Mononuclear cell (primary cell): ENCODE results near the gene ADAM10. TPM values are rescaled to one million over a fixed set of nuclear protein-coding genes. Genes with fewer than 3 reads are reported as not detected.

Experiments used
- H3K27me3 ChIP-seq: 2 replicates; pipeline ENCODE4 v1.6.0; 2011; ENCODE audit warnings: low read length, control low read depth; ENCODE audit not compliant: insufficient read depth
- H3K4me1 ChIP-seq: 2 replicates; pipeline ENCODE4 v1.5.1; 2011; ENCODE audit warnings: mild to moderate bottlenecking, low read length, control low read depth; ENCODE audit not compliant: insufficient read depth
- H3K4me3 ChIP-seq: 2 replicates; pipeline ENCODE4 v1.5.1; 2011; ENCODE audit warnings: mild to moderate bottlenecking, low read length, moderate library complexity
- H3K9me3 ChIP-seq: 2 replicates; pipeline ENCODE4 v1.5.1; 2011; ENCODE audit warnings: low read depth, mild to moderate bottlenecking, control low read depth, low read length
- total RNA-seq: library from RNA; depleted of rRNA; stranded (reverse); fragments of >200 nt; gene quantifications from one replicate; pipeline ENCODE4 v1.2.3, GENCODE V29; 2012

Gene ADAM10
- total RNA-seq, 1 donor = 97.6 TPM

- Histone ChIP-seq H3K27me3 (no peaks in the 10 kb centered on the region), H3K4me1 (peaks cover 26% of the 10 kb centered on the region), H3K9me3 (no peaks in the 10 kb centered on the region), H3K4me3 (no peak overlapping the region)
Observed at GRCh38 chr15:58548308-58549012, 201.0 kb downstream of the ADAM10 start.

GRCh38 chr15:58547628-58548307, 201.7 kb downstream of the ADAM10 start:
- no peaks in the 10 kb centered on the region for H3K9me3 ChIP-seq
- no peaks in the 10 kb centered on the region for H3K27me3 ChIP-seq
- no peak overlapping the region for H3K4me3 ChIP-seq
- H3K4me1 ChIP-seq = peaks cover 26% of the 10 kb centered on the region

- Histone ChIP-seq H3K4me3 (no peak overlapping the region), H3K4me1 (peaks cover 24% of the 10 kb centered on the region), H3K27me3 (no peaks in the 10 kb centered on the region), H3K9me3 (no peaks in the 10 kb centered on the region)
Observed at GRCh38 chr15:58546635-58547627, 202.6 kb downstream of the ADAM10 start.

DNA sequence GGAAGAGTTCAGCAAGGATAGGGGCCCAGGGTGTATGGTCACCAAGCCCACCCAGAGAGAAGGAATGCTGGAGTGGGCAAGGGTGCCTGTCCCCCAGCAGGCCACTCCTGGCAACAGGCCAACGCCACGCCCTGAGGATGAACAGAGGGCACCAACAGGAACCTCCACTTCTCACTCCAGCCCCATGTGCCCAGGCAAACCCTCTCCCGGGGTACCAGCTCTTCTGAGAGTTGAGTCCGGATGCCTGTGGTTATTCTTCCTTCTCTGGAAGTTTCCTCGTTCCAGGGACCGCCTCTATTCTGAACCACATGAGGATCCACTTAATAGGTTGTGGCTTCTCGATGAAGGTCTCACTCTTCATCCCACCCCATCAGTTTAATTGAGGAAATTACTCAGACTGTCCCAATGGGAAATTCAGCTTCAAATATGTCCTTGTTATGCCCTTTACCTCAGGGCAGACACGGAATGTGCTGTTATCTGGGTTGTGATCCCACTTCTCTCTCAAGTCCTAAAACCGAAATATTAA, 203.4 kb downstream of the ADAM10 start:
- H3K27me3 ChIP-seq = no peaks in the 10 kb centered on the region
- H3K4me3 ChIP-seq = no peak overlapping the region
- H3K9me3 ChIP-seq = no peaks in the 10 kb centered on the region
- peaks cover 16% of the 10 kb centered on the region for H3K4me1 ChIP-seq

- no peak overlapping the region for H3K4me3 ChIP-seq
- H3K9me3 ChIP-seq = no peaks in the 10 kb centered on the region
- H3K27me3 ChIP-seq = no peaks in the 10 kb centered on the region
- peaks cover 14% of the 10 kb centered on the region for H3K4me1 ChIP-seq
Observed at GRCh38 chr15:58545307-58546065, 204.0 kb downstream of the ADAM10 start.

DNA sequence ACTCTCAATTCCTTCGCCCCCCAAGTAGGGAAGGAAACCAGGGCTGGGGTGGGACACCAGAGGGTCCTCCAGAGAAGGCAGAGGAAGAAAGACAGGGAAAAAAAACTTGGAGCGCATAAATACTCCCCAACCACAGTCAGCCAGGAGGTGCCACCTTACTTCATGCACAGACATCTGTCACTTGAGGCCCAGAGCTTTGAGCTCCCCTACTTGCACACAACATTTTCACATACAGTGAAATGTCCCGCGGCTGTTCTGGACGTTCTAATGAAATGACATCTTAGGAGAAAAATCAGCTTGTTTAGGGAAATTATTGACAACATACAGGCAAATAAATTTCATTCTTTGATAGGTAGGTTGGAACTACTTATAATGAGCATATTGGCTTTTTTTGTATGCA, 204.8 kb downstream of the ADAM10 start:
- H3K4me3 ChIP-seq = no peak overlapping the region
- no peaks in the 10 kb centered on the region for H3K27me3 ChIP-seq
- no peaks in the 10 kb centered on the region for H3K9me3 ChIP-seq
- peaks cover 14% of the 10 kb centered on the region for H3K4me1 ChIP-seq

GRCh38 chr15:58543664-58544335, 205.7 kb downstream of the ADAM10 start:
- no peaks in the 10 kb centered on the region for H3K9me3 ChIP-seq
- H3K27me3 ChIP-seq = no peaks in the 10 kb centered on the region

GRCh38 chr15:58541410-58542087, 208.0 kb downstream of the ADAM10 start:
- Histone ChIP-seq H3K4me1 (peaks cover 14% of the 10 kb centered on the region), H3K9me3 (no peaks in the 10 kb centered on the region), H3K4me3 (no peak overlapping the region), H3K27me3 (no peaks in the 10 kb centered on the region)

More at GRCh38 chr15:58543664-58544335, 205.7 kb downstream of the ADAM10 start:
- no peak overlapping the region for H3K4me3 ChIP-seq
- peaks cover 14% of the 10 kb centered on the region for H3K4me1 ChIP-seq

GRCh38 chr15:58539548-58539947, 210.0 kb downstream of the ADAM10 start:
- no peaks in the 10 kb centered on the region for H3K27me3 ChIP-seq
- H3K4me1 ChIP-seq = peaks cover under 1% of the 10 kb centered on the region
- no peaks in the 10 kb centered on the region for H3K9me3 ChIP-seq
- no peak overlapping the region for H3K4me3 ChIP-seq

GRCh38 chr15:58538901-58539300, 210.6 kb downstream of the ADAM10 start:
- no peaks in the 10 kb centered on the region for H3K4me1 ChIP-seq
- no peak overlapping the region for H3K4me3 ChIP-seq
- H3K9me3 ChIP-seq = no peaks in the 10 kb centered on the region
- no peaks in the 10 kb centered on the region for H3K27me3 ChIP-seq

Other genes starting within 250 kb of the ADAM10 start
- gene MINDY2, start 21.6 kb upstream of the ADAM10 start, total RNA-seq = 6.7 TPM
- gene SLTM, start 184.0 kb upstream of the ADAM10 start, total RNA-seq = 183 TPM
- gene RNF111, start 238.0 kb upstream of the ADAM10 start, total RNA-seq = 32.0 TPM